CD14-positive monocyte (primary cell): ENCODE measurements around the gene UBN2. TPM values are rescaled to one million over a fixed set of nuclear protein-coding genes. Genes with fewer than 3 reads are reported as not detected.

Experiments
- DNase-seq, 3 donors: peaks; one replicate each; pipeline ENCODE4 v3.0.0-alpha.2; 2011 to 2022
- H2AFZ ChIP-seq: 2 replicates; pipeline ENCODE4 v1.6.0; 2012; ENCODE audit warnings: mild to moderate bottlenecking, low read depth, low read length, inconsistent platforms; ENCODE audit not compliant: insufficient read depth, poor library complexity, severe bottlenecking
- H3K27ac ChIP-seq, 2 donors: 1 replicate in 1 of 2; 2 replicates in 1 of 2; pipeline ENCODE4 v1.5.1; 2012 to 2013; ENCODE audit warnings: low read length in 2 of 2, control low read depth in 1 of 2, inconsistent platforms in 1 of 2, low read depth in 1 of 2, mild to moderate bottlenecking in 1 of 2
- H3K27me3 ChIP-seq, 2 donors: one replicate each; pipeline versions ENCODE4 v1.6.0 to v1.6.1; 2011 to 2013; ENCODE audit warnings: low read length in 2 of 2; ENCODE audit not compliant: control insufficient read depth in 2 of 2, insufficient read depth in 2 of 2
- H3K36me3 ChIP-seq, 2 donors: replicated peaks in 1 of 2; 1 replicate in 1 of 2; 2 replicates in 1 of 2; pipeline versions ENCODE4 v1.5.1 to v1.6.1; 2012 to 2013; ENCODE audit warnings: low read length in 2 of 2, control low read depth in 1 of 2, inconsistent platforms in 1 of 2, mild to moderate bottlenecking in 1 of 2; ENCODE audit not compliant: insufficient read depth in 2 of 2, control insufficient read depth in 1 of 2
- H3K4me1 ChIP-seq, 2 donors: 1 replicate in 1 of 2; 2 replicates in 1 of 2; pipeline versions ENCODE4 v1.5.1 to v1.6.1; 2012 to 2013; ENCODE audit warnings: low read length in 2 of 2, control low read depth in 1 of 2, inconsistent platforms in 1 of 2, mild to moderate bottlenecking in 1 of 2, moderate library complexity in 1 of 2; ENCODE audit not compliant: insufficient read depth in 2 of 2, control insufficient read depth in 1 of 2
- H3K4me2 ChIP-seq: replicated peaks from 2 replicates; pipeline ENCODE3; 2012; ENCODE audit warnings: low read length, moderate library complexity, mild to moderate bottlenecking; ENCODE audit not compliant: poor library complexity, severe bottlenecking; ENCODE audit errors: extremely low read depth
- H3K4me3 ChIP-seq, 3 experiments: fragments of 200-600 bp in 1 of 3; sonication (generic) in 1 of 3; replicated peaks in 1 of 3; 1 replicate in 2 of 3; 2 replicates in 1 of 3; pipeline ENCODE4 v1.5.1; 2011 to 2013; ENCODE audit warnings: low read length in 3 of 3, mild to moderate bottlenecking in 3 of 3, control low read depth in 2 of 3, low read depth in 2 of 3, inconsistent platforms in 1 of 3, moderate library complexity in 1 of 3
- H3K79me2 ChIP-seq: 2 replicates; pipeline ENCODE4 v1.6.0; 2012; ENCODE audit warnings: mild to moderate bottlenecking, control low read depth, inconsistent platforms, low read length, moderate library complexity; ENCODE audit not compliant: insufficient read depth
- H3K9ac ChIP-seq: 2 replicates; pipeline ENCODE4 v1.6.0; 2017; ENCODE audit warnings: low read length, mild to moderate bottlenecking; ENCODE audit not compliant: insufficient read depth, poor library complexity, severe bottlenecking
- H3K9me3 ChIP-seq, 2 donors: replicated peaks in 1 of 2; 1 replicate in 1 of 2; 2 replicates in 1 of 2; pipeline versions ENCODE4 v1.5.1 to v1.6.1; 2012 to 2013; ENCODE audit warnings: low read length in 2 of 2, control low read depth in 1 of 2; ENCODE audit not compliant: control insufficient read depth in 1 of 2, insufficient read depth in 1 of 2
- H4K20me1 ChIP-seq: 2 replicates; pipeline ENCODE4 v1.6.0; 2012; ENCODE audit warnings: mild to moderate bottlenecking, low read length, control low read depth, moderate library complexity; ENCODE audit not compliant: insufficient read depth
- H3K27ac Mint-ChIP-seq, 7 donors: one replicate each; pipeline ENCODE4 v1.8.0; 2020; ENCODE audit warnings: mild to moderate bottlenecking in 7 of 7, mixed read lengths in 7 of 7, moderate library complexity in 6 of 7, inconsistent platforms in 2 of 7
- H3K27me3 Mint-ChIP-seq, 3 donors: one replicate each; pipeline ENCODE4 v1.8.0; 2021 to 2022; ENCODE audit warnings: low read depth in 3 of 3, mild to moderate bottlenecking in 3 of 3, mixed read lengths in 3 of 3, moderate library complexity in 3 of 3, inconsistent platforms in 1 of 3
- H3K36me3 Mint-ChIP-seq, 2 donors: one replicate each; pipeline ENCODE4 v1.8.0; 2020; ENCODE audit warnings: mixed read lengths in 2 of 2, inconsistent platforms in 1 of 2, mild to moderate bottlenecking in 1 of 2
- H3K4me1 Mint-ChIP-seq: one replicate; pipeline ENCODE4 v1.8.0; 2020; ENCODE audit warnings: mild to moderate bottlenecking, mixed read lengths
- H3K4me3 Mint-ChIP-seq, 2 donors: one replicate each; pipeline ENCODE4 v1.8.0; 2020; ENCODE audit warnings: mild to moderate bottlenecking in 2 of 2, mixed read lengths in 2 of 2, moderate library complexity in 1 of 2
- H3K9me3 Mint-ChIP-seq, 7 donors: one replicate each; pipeline ENCODE4 v1.8.0; 2020 to 2022; ENCODE audit warnings: mixed read lengths in 7 of 7, mild to moderate bottlenecking in 6 of 7, moderate library complexity in 6 of 7, inconsistent platforms in 2 of 7
- CTCF ChIP-seq: fragments of 200-600 bp; IDR thresholded peaks from one replicate; pipeline ENCODE4 v1.8.0; 2022; ENCODE audit warnings: antibody characterized with exemption, mild to moderate bottlenecking
- WGBS: methylation state at CpG from one replicate; pipeline ENCODE4 v1.1.5; 2013; ENCODE audit warnings: missing lambda C conversion rate; ENCODE audit not compliant: insufficient coverage; 5-methylcytosine and 5-hydroxymethylcytosine counted together
- intact Hi-C, 2 donors: fragments of 100-400 bp; cut with micrococcal nuclease; formaldehyde crosslinking; loops; one replicate each; pipeline versions ENCODE4 v1.15.0 to v1.15.1; 2023
- polyA plus RNA-seq, 3 donors: library from polyadenylated mRNA; depleted of rRNA in 1 of 3; unstranded in 2 of 3; stranded (reverse) in 1 of 3; fragments of 300-500 nt in 2 of 3; fragments of >200 nt in 1 of 3; fragmentation: Illumina TruSeq in 2 of 3; gene quantifications; 1 replicate in 2 of 3; 2 replicates in 1 of 3; pipeline ENCODE4 v1.2.3, GENCODE V29; 2012 to 2021

The UBN2 gene
- polyA plus RNA-seq, 3 donors, result 0.80 to 4.2 (median 1.6) TPM

- no CpG with 5 or more reads among the region's 3 CpGs for WGBS
- peaks cover 56 to 87% of the 10 kb centered on the region in 2 donors for H3K36me3 ChIP-seq
These were observed 21.4 kb downstream of the UBN2 start for GRCh38 chr7:139252451-139252850.

DNA sequence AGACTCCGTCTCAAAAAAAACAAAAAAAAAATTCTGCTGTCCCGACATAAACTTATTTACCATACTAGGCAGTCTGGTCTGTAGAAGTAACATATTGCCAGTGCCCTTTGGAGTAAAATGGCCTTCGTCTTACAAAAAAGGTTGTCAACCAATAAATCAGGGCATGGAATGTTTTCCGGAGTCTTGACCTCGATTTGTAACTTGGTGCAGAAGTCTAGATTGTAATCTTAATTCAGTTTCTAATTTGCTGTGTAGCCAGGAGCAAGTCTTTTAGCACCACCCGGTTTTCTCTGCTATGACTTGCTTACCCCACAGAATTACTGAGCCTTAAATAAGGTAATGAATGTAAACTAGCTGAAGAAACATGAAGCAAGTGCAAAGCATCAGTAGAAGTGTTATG lies 23.2 kb downstream of the UBN2 start:
- Mint-ChIP-seq H3K4me1 (peaks cover 10% of the 10 kb centered on the region), H3K27me3 (no peaks in the 10 kb centered on the region), H3K4me3 (no peak overlapping the region), H3K27ac (no peak overlapping the region), H3K36me3 (peaks cover 44 to 68% of the 10 kb centered on the region in 2 donors), H3K9me3 (no peaks in the 10 kb centered on the region)
- H3K4me2 ChIP-seq, result no peak overlapping the region
- no peak overlapping the region for H2AFZ ChIP-seq
- H3K4me3 ChIP-seq, result no peak overlapping the region
- H3K9me3 ChIP-seq, result no peaks in the 10 kb centered on the region
- no peak overlapping the region for H3K9ac ChIP-seq
- H3K4me1 ChIP-seq, result peaks cover 4 to 5% of the 10 kb centered on the region in 2 donors
- no peak for TF ChIP-seq CTCF
- H4K20me1 ChIP-seq, result peaks cover under 1% of the 10 kb centered on the region
- intact Hi-C loops, result no loop called here
- no peaks in the 10 kb centered on the region for H3K27me3 ChIP-seq
- no peak for DNase-seq
- no peak overlapping the region for H3K27ac ChIP-seq
- no peaks in the 10 kb centered on the region for H3K79me2 ChIP-seq
- WGBS, result 100% methylated on average over 2 of the region's 6 CpGs
- H3K36me3 ChIP-seq, result peaks cover 43 to 69% of the 10 kb centered on the region in 2 donors

More at GRCh38 chr7:139252451-139252850, 21.4 kb downstream of the UBN2 start:
- H3K4me3 Mint-ChIP-seq, result no peak overlapping the region
- H3K9me3 Mint-ChIP-seq, result no peaks in the 10 kb centered on the region
- TF ChIP-seq CTCF, result no peak
- Histone ChIP-seq H3K9ac (no peak overlapping the region), H3K4me1 (no peaks in the 10 kb centered on the region), H3K4me2 (no peak overlapping the region), H3K79me2 (no peaks in the 10 kb centered on the region), H3K4me3 (no peak overlapping the region), H3K27ac (no peak overlapping the region), H4K20me1 (peaks cover 3% of the 10 kb centered on the region), H2AFZ (no peak overlapping the region), H3K9me3 (no peaks in the 10 kb centered on the region), H3K27me3 (no peaks in the 10 kb centered on the region)
- intact Hi-C loops, result no loop called here
- no peak overlapping the region for H3K27ac Mint-ChIP-seq
- DNase-seq, result no peak
- H3K27me3 Mint-ChIP-seq, result no peaks in the 10 kb centered on the region
- H3K36me3 Mint-ChIP-seq, result peaks cover 49 to 66% of the 10 kb centered on the region in 2 donors
- H3K4me1 Mint-ChIP-seq, result peaks cover 5% of the 10 kb centered on the region
